OCI-LY7 (cell line): ENCODE data around the gene CDC5L. TPM values are rescaled to one million over a fixed set of nuclear protein-coding genes. Genes with fewer than 3 reads are reported as not detected.

Experiments used
- BruUV-seq: library from RNA; stranded (reverse); fragments of 400-500 nt; replicated peaks from 2 replicates; lab custom pipeline; 2021; lab: Mats Ljungman, UMichigan
- CTCF ChIA-PET: fragments of 300-600 bp; sonication (Branson Sonifier 250); formaldehyde crosslinking; loops from one replicate; lab custom pipeline; 2022; ENCODE audit warnings: antibody characterized with exemption; ENCODE audit not compliant: unreplicated experiment; lab: Charles Lee
- POLR2A ChIA-PET: fragments of 300-600 bp; sonication (Branson Sonifier 250); formaldehyde crosslinking; loops from one replicate; lab custom pipeline; 2022; ENCODE audit warnings: antibody characterized with exemption; lab: Charles Lee
- DNase-seq: peaks from one replicate; pipeline ENCODE4 v3.0.0-alpha.2; 2015; ENCODE audit warnings: low spot score
- H2AFZ ChIP-seq: fragments of 200-600 bp; sonication (generic), shearing (Covaris generic); 2 replicates; pipeline ENCODE4 v1.6.1; 2014; ENCODE audit warnings: mild to moderate bottlenecking, antibody characterized with exemption, low read length, moderate library complexity
- H3K27ac ChIP-seq: fragments of 200-600 bp; sonication (generic); 2 replicates; pipeline ENCODE4 v1.5.1; 2014; ENCODE audit warnings: mixed run types, low read depth, mild to moderate bottlenecking, moderate library complexity, low read length, inconsistent platforms; ENCODE audit not compliant: poor library complexity, severe bottlenecking
- H3K36me3 ChIP-seq: fragments of 200-600 bp; sonication (generic); 2 replicates; pipeline ENCODE4 v1.6.1; 2014; ENCODE audit warnings: mild to moderate bottlenecking, antibody characterized with exemption, low read length, moderate library complexity, mixed read lengths; ENCODE audit not compliant: insufficient read depth
- H3K4me1 ChIP-seq: fragments of 200-600 bp; sonication (generic); 2 replicates; pipeline ENCODE4 v1.5.1; 2014; ENCODE audit warnings: mild to moderate bottlenecking, low read length; ENCODE audit not compliant: insufficient read depth, poor library complexity, severe bottlenecking
- H3K4me2 ChIP-seq: fragments of 200-600 bp; sonication (generic); 2 replicates; pipeline ENCODE4 v1.6.1; 2014; ENCODE audit warnings: mild to moderate bottlenecking, low read length
- H3K4me3 ChIP-seq: fragments of 200-600 bp; sonication (generic); 2 replicates; pipeline ENCODE4 v1.5.1; 2014; ENCODE audit warnings: mild to moderate bottlenecking, low read depth, low read length; ENCODE audit not compliant: poor library complexity, severe bottlenecking
- H3K79me2 ChIP-seq: fragments of 200-600 bp; sonication (generic); 2 replicates; pipeline ENCODE4 v1.6.1; 2016; ENCODE audit warnings: low read depth, mild to moderate bottlenecking, low read length, moderate library complexity, mixed read lengths; ENCODE audit not compliant: insufficient read depth
- H3K9me2 ChIP-seq: fragments of 200-600 bp; sonication (generic); 2 replicates; pipeline ENCODE4 v1.6.1; 2016; ENCODE audit warnings: mild to moderate bottlenecking, low read length, mixed read lengths; ENCODE audit not compliant: insufficient read depth
- H3K9me3 ChIP-seq: fragments of 200-600 bp; sonication (generic); 2 replicates; pipeline ENCODE4 v1.6.1; 2014; ENCODE audit warnings: mild to moderate bottlenecking, mixed run types, low read length, mixed read lengths
- H4K20me1 ChIP-seq: fragments of 200-600 bp; sonication (generic); 2 replicates; pipeline ENCODE4 v1.6.1; 2014; ENCODE audit warnings: mild to moderate bottlenecking, antibody characterized with exemption, low read length, moderate library complexity, mixed read lengths; ENCODE audit not compliant: insufficient read depth
- EZH2phosphoT487 ChIP-seq: fragments of 200-600 bp; sonication (generic); IDR thresholded peaks from 2 replicates; pipeline ENCODE4 v1.6.1; 2018; ENCODE audit warnings: low read depth, borderline replicate concordance, mild to moderate bottlenecking, mixed run types, antibody characterized with exemption, low read length, moderate library complexity, mixed read lengths
- intact Hi-C: fragments of 100-400 bp; cut with micrococcal nuclease; formaldehyde crosslinking; loops from one replicate; pipeline ENCODE4 v1.10.0; 2022; ENCODE audit not compliant: unreplicated experiment
- total RNA-seq, 2 experiments: library from RNA; depleted of rRNA in 1 of 2; stranded (reverse); fragments of >200 nt in 1 of 2; shearing (Covaris generic) in 1 of 2; gene quantifications; 2 replicates each; pipeline ENCODE4 v1.2.3, GENCODE V29; 2014 to 2022
- TF ChIP-seq, protein P1 (sequence below): fragments of 200-600 bp; sonication (generic); conservative IDR thresholded peaks from 2 replicates; pipeline ENCODE4 v1.5.1; 2014; ENCODE audit warnings: mild to moderate bottlenecking, antibody characterized with exemption, low read length, moderate library complexity, mixed read lengths

CDC5L gene
- total RNA-seq, 2 experiments from 2014 or later, result 21.5 to 24.0 TPM

DNA sequence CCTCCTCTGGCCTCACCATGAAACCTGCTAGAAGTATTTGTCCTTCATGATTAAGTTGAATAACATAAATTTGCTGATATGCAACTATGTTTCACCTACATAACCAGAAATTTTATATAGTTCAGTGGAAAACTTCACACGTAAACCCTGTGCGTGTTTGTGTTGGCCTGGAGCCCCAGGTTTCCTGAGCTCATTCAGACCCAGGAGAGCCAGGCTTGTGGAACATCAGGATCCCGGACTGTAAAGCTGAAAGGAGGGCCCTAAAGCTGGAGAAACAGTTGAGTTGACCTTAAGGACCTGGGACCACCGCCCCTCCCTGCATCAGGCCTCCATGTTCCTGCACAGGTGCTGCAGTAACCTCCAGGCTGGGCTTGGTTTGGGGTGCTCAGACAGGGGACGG, 48.2 kb upstream of the CDC5L start:
- Histone ChIP-seq H3K4me3 (no peak overlapping the region), H3K27ac (no peak overlapping the region), H3K36me3 (no peaks in the 10 kb centered on the region), H3K9me3 (no peaks in the 10 kb centered on the region), H4K20me1 (no peaks in the 10 kb centered on the region), H2AFZ (no peak overlapping the region), H3K79me2 (no peaks in the 10 kb centered on the region), H3K9me2 (no peaks in the 10 kb centered on the region), H3K4me1 (no peaks in the 10 kb centered on the region), H3K4me2 (no peak overlapping the region)
- no peak for DNase-seq
- BruUV-seq, result no TSS peak
- CTCF ChIA-PET, result no interaction called here
- POLR2A ChIA-PET, result interaction anchor here (0.6 kb wide), 1 partner anchor 212 kb away, joined by 4 read pairs; the partner anchor contains the start of gene TMEM63B
- TF ChIP-seq, protein P1, sequence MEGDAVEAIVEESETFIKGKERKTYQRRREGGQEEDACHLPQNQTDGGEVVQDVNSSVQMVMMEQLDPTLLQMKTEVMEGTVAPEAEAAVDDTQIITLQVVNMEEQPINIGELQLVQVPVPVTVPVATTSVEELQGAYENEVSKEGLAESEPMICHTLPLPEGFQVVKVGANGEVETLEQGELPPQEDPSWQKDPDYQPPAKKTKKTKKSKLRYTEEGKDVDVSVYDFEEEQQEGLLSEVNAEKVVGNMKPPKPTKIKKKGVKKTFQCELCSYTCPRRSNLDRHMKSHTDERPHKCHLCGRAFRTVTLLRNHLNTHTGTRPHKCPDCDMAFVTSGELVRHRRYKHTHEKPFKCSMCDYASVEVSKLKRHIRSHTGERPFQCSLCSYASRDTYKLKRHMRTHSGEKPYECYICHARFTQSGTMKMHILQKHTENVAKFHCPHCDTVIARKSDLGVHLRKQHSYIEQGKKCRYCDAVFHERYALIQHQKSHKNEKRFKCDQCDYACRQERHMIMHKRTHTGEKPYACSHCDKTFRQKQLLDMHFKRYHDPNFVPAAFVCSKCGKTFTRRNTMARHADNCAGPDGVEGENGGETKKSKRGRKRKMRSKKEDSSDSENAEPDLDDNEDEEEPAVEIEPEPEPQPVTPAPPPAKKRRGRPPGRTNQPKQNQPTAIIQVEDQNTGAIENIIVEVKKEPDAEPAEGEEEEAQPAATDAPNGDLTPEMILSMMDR, result no peak
- TF ChIP-seq EZH2phosphoT487, result no peak
- intact Hi-C loops, result loop anchor here (5.0 kb wide), 1 partner anchor 242 kb away; no protein-coding TSS in a partner anchor

DNA sequence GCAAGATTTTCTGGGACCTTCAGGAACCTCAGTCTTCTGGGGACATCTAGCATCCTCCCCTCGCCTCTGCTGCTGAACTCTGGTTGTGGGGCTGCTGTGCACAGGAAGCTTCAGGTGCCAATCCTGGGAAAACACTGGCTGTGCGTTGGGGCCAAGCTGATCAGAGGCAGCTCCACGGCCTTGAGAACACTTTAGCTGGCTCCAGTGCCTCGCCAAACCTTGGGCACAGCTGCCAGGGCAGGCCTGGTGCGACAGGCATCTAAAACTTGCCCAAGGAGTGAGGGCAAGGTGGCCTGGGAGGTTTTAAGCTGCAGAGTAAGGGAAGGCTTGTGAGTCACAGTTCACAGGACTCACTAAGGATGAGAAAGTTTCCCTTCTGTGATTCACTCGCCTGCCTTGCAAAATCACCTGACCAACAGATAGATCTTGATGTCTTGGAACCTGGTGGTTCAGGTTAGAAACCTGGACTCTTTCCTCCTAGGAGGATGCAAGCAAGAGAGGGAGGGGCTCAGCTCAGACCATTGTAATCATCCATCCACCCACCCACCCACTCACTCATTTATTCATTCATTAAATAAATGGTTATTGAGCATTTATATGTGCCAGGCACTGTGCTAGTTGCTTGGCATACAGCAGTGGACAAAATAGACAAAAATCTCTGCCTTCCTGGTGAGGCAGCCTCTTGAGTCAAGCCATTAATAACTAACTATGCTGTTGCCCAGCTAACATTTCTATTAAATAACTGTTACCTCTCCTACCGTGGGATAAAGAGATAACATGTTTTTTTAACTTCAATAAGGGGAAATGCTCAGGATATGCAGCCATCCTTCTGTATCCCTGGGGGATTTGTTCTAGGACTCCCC, 47.5 kb upstream of the CDC5L start:
- H3K4me2 ChIP-seq, result no peak overlapping the region
- no TSS peak for BruUV-seq
- no peak overlapping the region for H3K27ac ChIP-seq
- no peak overlapping the region for H3K4me3 ChIP-seq
- POLR2A ChIA-PET, result no interaction called here
- H3K36me3 ChIP-seq, result no peaks in the 10 kb centered on the region
- no peaks in the 10 kb centered on the region for H3K79me2 ChIP-seq
- H3K9me3 ChIP-seq, result no peaks in the 10 kb centered on the region
- CTCF ChIA-PET, result no interaction called here
- no peak overlapping the region for H2AFZ ChIP-seq
- no peaks in the 10 kb centered on the region for H3K4me1 ChIP-seq
- no peak for DNase-seq
- no peaks in the 10 kb centered on the region for H3K9me2 ChIP-seq
- no peak for TF ChIP-seq EZH2phosphoT487
- TF ChIP-seq, protein P1, result no peak
- no peaks in the 10 kb centered on the region for H4K20me1 ChIP-seq
- intact Hi-C loops, result loop anchor here (5.0 kb wide), 1 partner anchor 243 kb away; no protein-coding TSS in a partner anchor
